ENCODE measurements around the gene PI4KA.
A peak's percentile ranks its signal among the peaks of the same experiment; 100 is the strongest.

- no peak for TF ChIP-seq CTCF (IDR thresholded peaks at IDR 0.05)
- TF ChIP-seq EP300 (IDR thresholded peaks at IDR 0.05), result peak in 1 of 2 donors; percentile 19
Measured at GRCh38 chr22:20779818-20780158, 78.8 kb downstream of the PI4KA start.

All from tibial nerve (tissue), 4 donors.